Activated CD4-positive, alpha-beta T cell treated with anti-CD3 and anti-CD28 coated beads, Interleukin-2, amount 50 U/mL, for 48 hours (primary cell): ENCODE results near the gene MISP.
"Not testable (repeated sequence)": the region's sequence is repeated elsewhere in the genome, so short reads cannot be mapped to it uniquely, and the experiment has no call there.

Source experiments
- DNase-seq, 2 experiments: peaks; one replicate each; pipeline ENCODE4 v3.0.0-alpha.2; 2020

The MISP gene

GRCh38 chr19:750640-751423 is at the start of gene MISP:
Gene MISP, plus strand, starts transcription at chr19:751112. Its CDS starts 5,835 bp downstream, at chr19:756947.
- DNase-seq: no peak

GRCh38 chr19:702847-703246 is 48.1 kb upstream of the MISP start:
- not testable (repeated sequence) for DNase-seq

- DNase-seq: no peak
Observed at GRCh38 chr19:703329-703650, 47.6 kb upstream of the MISP start.

- peak; percentile 65 to 66 for DNase-seq
Observed at GRCh38 chr19:703651-704446, 47.1 kb upstream of the MISP start.

GRCh38 chr19:704447-704741 is 46.5 kb upstream of the MISP start:
- no peak for DNase-seq

- DNase-seq: no peak
Observed at GRCh38 chr19:708154-709143, 42.5 kb upstream of the MISP start, which contains the start of gene PALM. Gene PALM, plus strand, starts transcription at chr19:708935. Its CDS starts 212 bp downstream, at chr19:709147.

- no peak for DNase-seq
Observed at GRCh38 chr19:709196-709964, 41.5 kb upstream of the MISP start.

GRCh38 chr19:709965-710571 is 40.8 kb upstream of the MISP start:
- no peak for DNase-seq

- DNase-seq: no peak
Observed at GRCh38 chr19:710767-711166, 40.1 kb upstream of the MISP start.

- no peak for DNase-seq
Observed at GRCh38 chr19:711254-711653, 39.7 kb upstream of the MISP start.

GRCh38 chr19:715347-715746 is 35.6 kb upstream of the MISP start:
- DNase-seq: no peak

GRCh38 chr19:718251-718951 is 32.5 kb upstream of the MISP start:
- no peak for DNase-seq

- no peak for DNase-seq
Observed at GRCh38 chr19:718991-719512, 31.9 kb upstream of the MISP start.

- no peak for DNase-seq
Observed at GRCh38 chr19:719636-720344, 31.1 kb upstream of the MISP start.

GRCh38 chr19:720345-721160 is 30.4 kb upstream of the MISP start:
- no peak for DNase-seq

GRCh38 chr19:722553-723101 is 28.3 kb upstream of the MISP start:
- DNase-seq: no peak

- no peak for DNase-seq
Observed at GRCh38 chr19:723247-723646, 27.7 kb upstream of the MISP start.

GRCh38 chr19:723714-724113 is 27.2 kb upstream of the MISP start:
- DNase-seq: no peak

GRCh38 chr19:725461-726089 is 25.3 kb upstream of the MISP start:
- no peak for DNase-seq
